HCT116 (cell line): Measurements from ENCODE around the gene MYO5C.

Experiments
- CBX3 ChIP-seq: IDR thresholded peaks from 2 replicates; pipeline ENCODE4 v1.6.1; 2012; ENCODE audit warnings: low read depth
- CEBPB ChIP-seq: IDR thresholded peaks from 2 replicates; pipeline ENCODE4 v1.6.1; 2012; ENCODE audit warnings: low read depth
- CTCF ChIP-seq, 3 experiments: fragments of 200-600 bp in 1 of 3; sonication (generic) in 1 of 3; IDR thresholded peaks in 2 of 3; conservative IDR thresholded peaks in 1 of 3; 2 replicates each; pipeline ENCODE4 v1.5.1; 2012 to 2017; ENCODE audit warnings: low read depth in 2 of 3, low read length in 2 of 3, antibody characterized with exemption in 1 of 3, borderline replicate concordance in 1 of 3, control low read depth in 1 of 3, mild to moderate bottlenecking in 1 of 3, mixed read lengths in 1 of 3, mixed run types in 1 of 3, moderate library complexity in 1 of 3; ENCODE audit not compliant: insufficient read depth in 1 of 3
- EZH2 ChIP-seq: fragments of 200-600 bp; sonication (generic); IDR thresholded peaks from 2 replicates; pipeline ENCODE4 v1.6.1; 2017; ENCODE audit warnings: antibody characterized with exemption, mixed run types
- EZH2phosphoT487 ChIP-seq: fragments of 200-600 bp; IDR thresholded peaks from 2 replicates; pipeline ENCODE4 v1.6.1; 2018; ENCODE audit warnings: antibody characterized with exemption, borderline replicate concordance
- MAX ChIP-seq: IDR thresholded peaks from 2 replicates; pipeline ENCODE4 v1.6.1; 2012
- RAD21 ChIP-seq: IDR thresholded peaks from 2 replicates; pipeline ENCODE4 v1.6.1; 2012; ENCODE audit warnings: low read depth, mild to moderate bottlenecking
- REST ChIP-seq: IDR thresholded peaks from 2 replicates; pipeline ENCODE4 v1.6.1; 2012; ENCODE audit warnings: low read depth
- SP1 ChIP-seq: IDR thresholded peaks from 2 replicates; pipeline ENCODE4 v1.6.1; 2012; ENCODE audit warnings: low read depth
- TCF7L2 ChIP-seq: IDR thresholded peaks from 2 replicates; pipeline ENCODE4 v1.7.0; 2011; ENCODE audit warnings: borderline replicate concordance, inconsistent platforms; ENCODE audit not compliant: insufficient read depth, insufficient read length; ENCODE audit errors: extremely low read depth
- YY1 ChIP-seq: IDR thresholded peaks from 2 replicates; pipeline ENCODE4 v1.6.1; 2011; ENCODE audit warnings: low read length, low read depth, moderate library complexity, mild to moderate bottlenecking; ENCODE audit not compliant: insufficient replicate concordance; ENCODE audit errors: extremely low read depth
- ZBTB33 ChIP-seq: IDR thresholded peaks from 2 replicates; pipeline ENCODE4 v1.6.1; 2011; ENCODE audit warnings: mild to moderate bottlenecking, low read length, moderate library complexity; ENCODE audit not compliant: insufficient replicate concordance; ENCODE audit errors: extremely low read depth
- ZNF274 ChIP-seq: fragments of 200-500 bp; sonication (Bioruptor generic); IDR thresholded peaks from 2 replicates; pipeline ENCODE4 v1.6.1; 2014; ENCODE audit warnings: mild to moderate bottlenecking, low read depth, low read length, inconsistent platforms

GRCh38 chr15:52289629-52290081 is 5.9 kb downstream of the MYO5C start:
- TF ChIP-seq REST (no peak), CTCF (IDR thresholded peaks at IDR 0.05 in 2 of 3, conservative IDR thresholded peaks at IDR 0.05 in 1 of 3; ENCODE audit: borderline replicate concordance in 1 of 3, insufficient read depth in 1 of 3, low read depth in 2 of 3, low read length in 2 of 3) (no peak), TCF7L2 (no peak), CEBPB (no peak), ZBTB33 (no peak), EZH2 (no peak), CBX3 (no peak), SP1 (no peak), YY1 (no peak), ZNF274 (no peak), EZH2phosphoT487 (no peak), MAX (no peak), RAD21 (no peak)
